Bronchial epithelial cell (primary cell): Measurements from ENCODE around the gene IL1R2. TPM values are rescaled to one million over a fixed set of nuclear protein-coding genes. Genes with fewer than 3 reads are reported as not detected.

ENCODE experiments used
- DNase-seq: peaks from one replicate; pipeline ENCODE4 v3.0.0-alpha.2; 2010; ENCODE audit warnings: low read depth
- FAIRE-seq: peaks from 2 replicates; lab custom pipeline; 2011; peaks lifted over from hg19 to GRCh38; lab: Jason Lieb, UNC
- H3K27me3 ChIP-seq: 2 replicates; pipeline ENCODE4 v1.5.1; 2011; ENCODE audit warnings: low read length; ENCODE audit not compliant: control insufficient read depth, insufficient read depth
- H3K36me3 ChIP-seq: 2 replicates; pipeline ENCODE4 v1.5.1; 2011; ENCODE audit warnings: low read length; ENCODE audit not compliant: control insufficient read depth, insufficient read depth
- H3K4me3 ChIP-seq: 2 replicates; pipeline ENCODE4 v1.5.1; 2011; ENCODE audit warnings: mild to moderate bottlenecking, low read depth, low read length, control low read depth
- CTCF ChIP-seq: IDR thresholded peaks from 2 replicates; pipeline ENCODE4 v1.5.1; 2011; ENCODE audit warnings: mild to moderate bottlenecking, moderate library complexity, low read length, control low read depth, inconsistent platforms; ENCODE audit not compliant: insufficient read depth, severe bottlenecking
- total RNA-seq: library from RNA; depleted of rRNA; stranded (reverse); fragments of >200 nt; gene quantifications from 2 replicates; pipeline ENCODE4 v1.2.1, GENCODE V29; 2014

IL1R2 gene
- not detected in 2 replicates for total RNA-seq

- DNase-seq (no peak), FAIRE-seq (no peak)
- Histone ChIP-seq H3K27me3 (peaks cover 4% of the 10 kb centered on the region), H3K36me3 (no peaks in the 10 kb centered on the region), H3K4me3 (no peak within 1 kb of the TSS)
- no peak for TF ChIP-seq CTCF
Observed at GRCh38 chr2:101991721-101992145, at the start of gene IL1R2. Gene IL1R2 (plus strand): TSS chr2:101991960. CDS start chr2:102008576, 16,616 bp downstream.

GRCh38 chr2:101942851-101943250, 48.9 kb upstream of the IL1R2 start:
- no peak overlapping the region for H3K4me3 ChIP-seq
- DNase-seq, result no peak
- FAIRE-seq, result no peak
- no peaks in the 10 kb centered on the region for H3K36me3 ChIP-seq
- no peaks in the 10 kb centered on the region for H3K27me3 ChIP-seq
- no peak for TF ChIP-seq CTCF

GRCh38 chr2:101946372-101947039, 45.3 kb upstream of the IL1R2 start:
- Histone ChIP-seq H3K36me3 (no peaks in the 10 kb centered on the region), H3K4me3 (no peak overlapping the region), H3K27me3 (no peaks in the 10 kb centered on the region)
- TF ChIP-seq CTCF, result no peak
- DNase-seq, result no peak
- peak; percentile 36 for FAIRE-seq

GRCh38 chr2:101947374-101947773, 44.4 kb upstream of the IL1R2 start:
- no peak for TF ChIP-seq CTCF
- FAIRE-seq (no peak), DNase-seq (no peak)
- Histone ChIP-seq H3K36me3 (no peaks in the 10 kb centered on the region), H3K4me3 (no peak overlapping the region), H3K27me3 (no peaks in the 10 kb centered on the region)

- Histone ChIP-seq H3K4me3 (no peak overlapping the region), H3K36me3 (no peaks in the 10 kb centered on the region), H3K27me3 (no peaks in the 10 kb centered on the region)
- FAIRE-seq, result no peak
- TF ChIP-seq CTCF, result no peak
- DNase-seq, result no peak
Observed at GRCh38 chr2:101948625-101949155, 43.1 kb upstream of the IL1R2 start.
